NCI-H1105 (cell line): ENCODE measurements around the gene FRMD3.

Experiments used
- DNase-seq: peaks from one replicate; lab custom pipeline; 2025; lab: John Stamatoyannopoulos, UW

FRMD3 gene

GRCh38 chr9:83432877-83433550, 105.2 kb downstream of the FRMD3 start:
- DNase-seq, result no peak

- no peak for DNase-seq
Measured at GRCh38 chr9:83432104-83432627, 106.0 kb downstream of the FRMD3 start.

- no peak for DNase-seq
Measured at GRCh38 chr9:83431101-83432060, 106.8 kb downstream of the FRMD3 start.

GRCh38 chr9:83430681-83431080, 107.5 kb downstream of the FRMD3 start:
- DNase-seq, result no peak

GRCh38 chr9:83429229-83429628, 109.0 kb downstream of the FRMD3 start:
- DNase-seq, result no peak

- DNase-seq, result no peak
Measured at GRCh38 chr9:83425240-83425639, 113.0 kb downstream of the FRMD3 start.

- DNase-seq, result no peak
Measured at GRCh38 chr9:83424831-83425230, 113.4 kb downstream of the FRMD3 start.

GRCh38 chr9:83423815-83424707, 114.1 kb downstream of the FRMD3 start:
- DNase-seq, result no peak

GRCh38 chr9:83422527-83422926, 115.7 kb downstream of the FRMD3 start:
- no peak for DNase-seq

GRCh38 chr9:83420486-83420885, 117.7 kb downstream of the FRMD3 start:
- no peak for DNase-seq

GRCh38 chr9:83419961-83420360, 118.2 kb downstream of the FRMD3 start:
- no peak for DNase-seq

GRCh38 chr9:83418283-83418682, 119.9 kb downstream of the FRMD3 start:
- DNase-seq, result no peak

GRCh38 chr9:83413367-83413766, 124.8 kb downstream of the FRMD3 start:
- no peak for DNase-seq

- DNase-seq, result no peak
Measured at GRCh38 chr9:83410701-83411100, 127.5 kb downstream of the FRMD3 start.

- no peak for DNase-seq
Measured at GRCh38 chr9:83406921-83407320, 131.3 kb downstream of the FRMD3 start.

- DNase-seq, result no peak
Measured at GRCh38 chr9:83405759-83406158, 132.4 kb downstream of the FRMD3 start.

GRCh38 chr9:83403527-83404238, 134.5 kb downstream of the FRMD3 start:
- DNase-seq, result no peak

- no peak for DNase-seq
Measured at GRCh38 chr9:83401328-83401900, 136.8 kb downstream of the FRMD3 start.

- DNase-seq, result no peak
Measured at GRCh38 chr9:83396813-83397212, 141.4 kb downstream of the FRMD3 start.

GRCh38 chr9:83396342-83396741, 141.9 kb downstream of the FRMD3 start:
- DNase-seq, result no peak

- DNase-seq, result no peak
Measured at GRCh38 chr9:83392228-83392627, 146.0 kb downstream of the FRMD3 start.
